PC-3 (cell line): ENCODE data around the gene NLRX1.
"Not testable (repeated sequence)": the region's sequence is repeated elsewhere in the genome, so short reads cannot be mapped to it uniquely, and the experiment has no call there.

Experiments
- CTCF ChIP-seq: fragments of 300-600 bp; sonication (generic); conservative IDR thresholded peaks from 2 replicates; pipeline ENCODE4 v1.5.1; 2017; ENCODE audit warnings: antibody characterized with exemption, low read depth, mild to moderate bottlenecking, low read length
- EZH2phosphoT487 ChIP-seq: fragments of 300-600 bp; sonication (generic); IDR thresholded peaks from 2 replicates; pipeline ENCODE4 v1.6.1; 2018; ENCODE audit warnings: mild to moderate bottlenecking, antibody characterized with exemption, low read length, borderline replicate concordance

DNA sequence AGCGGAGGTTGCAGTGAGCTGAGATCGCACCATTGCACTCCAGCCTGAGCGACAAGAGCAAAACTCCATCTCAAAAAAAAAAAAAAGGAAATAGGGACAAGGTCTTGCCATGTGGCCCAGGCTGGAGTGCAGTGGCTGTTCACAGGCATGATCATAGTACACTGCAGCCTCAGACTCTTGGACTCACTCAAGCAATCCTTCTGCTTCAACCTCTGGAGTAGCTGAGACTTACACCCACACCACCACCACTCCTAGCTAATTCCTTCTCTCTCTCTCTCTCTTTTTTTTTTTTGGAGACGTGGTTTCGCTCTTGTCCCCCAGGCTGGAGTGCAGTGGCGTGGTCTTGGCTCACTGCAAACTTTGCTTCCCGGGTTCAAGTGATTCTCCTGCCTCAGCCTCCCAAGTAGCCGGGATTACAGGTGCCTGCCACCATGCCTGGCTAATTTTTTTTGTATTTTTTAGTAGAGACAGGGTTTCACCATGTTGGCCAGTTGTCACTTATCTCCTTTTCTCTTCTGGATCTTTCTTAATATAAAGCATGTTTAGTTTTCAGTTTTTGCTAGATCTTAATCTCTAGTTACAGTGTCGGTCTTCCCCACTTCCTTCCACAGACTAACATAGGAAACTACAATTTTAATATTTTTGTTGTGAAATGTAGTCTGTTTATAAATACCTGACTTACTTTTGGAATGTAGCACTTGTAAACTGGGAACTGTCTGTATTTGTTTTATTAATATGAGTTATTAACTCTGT lies 60.2 kb downstream of the NLRX1 start:
- TF ChIP-seq EZH2phosphoT487, CTCF: not testable (repeated sequence)
